Right lobe of liver (tissue), 6 donors: ENCODE results near the gene C18orf54. TPM values are rescaled to one million over a fixed set of nuclear protein-coding genes. Genes with fewer than 3 reads are reported as not detected.

ENCODE experiments used
- ATAC-seq, 4 donors: fragments of 200-7000 bp; cut with Tn5 transposase; one replicate each; pipeline ENCODE4 v1.9.1; 2020; ENCODE audit warnings: mild to moderate bottlenecking in 4 of 4, moderate library complexity in 4 of 4
- DNase-seq, 3 donors: peaks; one replicate each; pipeline ENCODE4 v3.0.0-alpha.2; 2020
- H3K27ac ChIP-seq, 3 donors: fragments of 200-600 bp; one replicate each; pipeline ENCODE4 v1.8.0; 2022
- H3K27me3 ChIP-seq, 2 donors: fragments of 200-600 bp; one replicate each; pipeline ENCODE4 v1.8.0; 2022
- H3K36me3 ChIP-seq, 4 donors: fragments of 200-600 bp; sonication (generic) in 1 of 4; one replicate each; pipeline versions ENCODE4 v1.5.1 to v1.8.0; 2017 to 2022; ENCODE audit warnings: control low read depth in 1 of 4
- H3K4me1 ChIP-seq, 4 donors: fragments of 200-600 bp; sonication (generic) in 1 of 4; one replicate each; pipeline versions ENCODE4 v1.5.1 to v1.8.0; 2017 to 2022; ENCODE audit warnings: control low read depth in 1 of 4
- H3K4me3 ChIP-seq, 3 donors: fragments of 200-600 bp; one replicate each; pipeline ENCODE4 v1.8.0; 2022
- H3K9me3 ChIP-seq, 4 donors: fragments of 200-600 bp; sonication (generic) in 1 of 4; one replicate each; pipeline versions ENCODE4 v1.5.1 to v1.8.0; 2017 to 2022; ENCODE audit warnings: control low read depth in 1 of 4
- POLR2A ChIP-seq: fragments of 450-650 bp; IDR thresholded peaks from one replicate; pipeline ENCODE4 v1.6.1; 2017; ENCODE audit warnings: antibody characterized with exemption, mild to moderate bottlenecking
- WGBS: methylation state at CpG from one replicate; pipeline ENCODE4 v1.1.6; 2018; ENCODE audit warnings: low coverage, low lambda C conversion rate; ENCODE audit not compliant: insufficient coverage; ENCODE audit errors: missing lambda C conversion rate; 5-methylcytosine and 5-hydroxymethylcytosine counted together
- intact Hi-C, 2 donors: fragments of 100-400 bp; cut with DNase I; formaldehyde crosslinking; loops; one replicate each; pipeline versions ENCODE4 v1.11.2 to v1.14.1; 2022
- small RNA-seq, 2 experiments: library from RNA; depleted of rRNA; stranded (forward); fragments of <200 nt; gene quantifications; one replicate each; pipeline ENCODE3, GENCODE V24; 2016
- total RNA-seq, 6 experiments: library from RNA; depleted of rRNA in 2 of 6; stranded (reverse); fragments of >200 nt in 2 of 6; fragmentation: NEBNext Ultra II Directional in 3 of 6; extraction: Animal tissue kit (Norgen Biotek cat#: 25700) in 3 of 6; gene quantifications; one replicate each; pipeline versions ENCODE4 v1.1.0 to v1.2.4, GENCODE V29; 2016 to 2023
- TF ChIP-seq, protein P1 (sequence below), 4 donors: fragments of 200-600 bp in 3 of 4; fragments of 450-650 bp in 1 of 4; IDR thresholded peaks; one replicate each; pipeline versions ENCODE4 v1.5.1 to v1.8.0; 2016 to 2022; ENCODE audit warnings: antibody characterized with exemption in 4 of 4, mild to moderate bottlenecking in 2 of 4
- donor health status: DM: no; HTN: yes; CAD: no.
- donor health status: DM: no; HTN: no; CAD: no.
- donor health status: DM: no; HTN: no; CAD: no.
- donor health status: DM: no; HTN: yes; CAD: no.
- donor health status: DM: no; HTN: yes; CAD: no.

C18orf54 gene
- total RNA-seq, 6 experiments from 2014 or later = 0.12 to 0.55 (median 0.33) TPM

DNA sequence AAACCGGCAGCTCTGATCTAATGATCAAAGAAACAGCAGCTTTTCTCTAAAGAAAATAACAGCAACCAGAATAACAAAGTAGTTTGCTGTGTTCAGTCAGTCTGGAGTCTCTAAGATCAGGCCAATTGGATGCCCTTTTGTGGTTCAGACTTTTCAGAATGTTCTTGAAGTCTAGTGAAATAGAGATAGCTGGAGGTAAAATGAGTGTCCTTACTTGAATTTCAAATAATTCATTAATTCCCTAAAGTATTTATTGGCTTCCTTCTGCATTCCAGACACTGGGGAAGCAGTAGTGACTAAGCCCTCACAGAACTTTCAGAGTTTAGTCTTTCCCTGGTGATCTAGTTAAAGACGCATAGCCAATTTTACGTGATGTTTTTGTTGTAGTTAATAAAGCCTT is 58.7 kb downstream of the C18orf54 start:
- no peak for DNase-seq
- no peak for ATAC-seq

GRCh38 chr18:54423831-54424230 is 66.1 kb downstream of the C18orf54 start:
- DNase-seq (no peak), ATAC-seq (no peak)
- WGBS = 39% methylated on average over 2 of the region's 2 CpGs
- no peaks in the 10 kb centered on the region for H3K36me3 ChIP-seq
- H3K9me3 ChIP-seq = no peaks in the 10 kb centered on the region
- H3K27me3 ChIP-seq = no peaks in the 10 kb centered on the region
- H3K27ac ChIP-seq = no peak overlapping the region
- H3K4me3 ChIP-seq = no peak overlapping the region
- intact Hi-C loops = no loop called here
- TF ChIP-seq, protein P1, sequence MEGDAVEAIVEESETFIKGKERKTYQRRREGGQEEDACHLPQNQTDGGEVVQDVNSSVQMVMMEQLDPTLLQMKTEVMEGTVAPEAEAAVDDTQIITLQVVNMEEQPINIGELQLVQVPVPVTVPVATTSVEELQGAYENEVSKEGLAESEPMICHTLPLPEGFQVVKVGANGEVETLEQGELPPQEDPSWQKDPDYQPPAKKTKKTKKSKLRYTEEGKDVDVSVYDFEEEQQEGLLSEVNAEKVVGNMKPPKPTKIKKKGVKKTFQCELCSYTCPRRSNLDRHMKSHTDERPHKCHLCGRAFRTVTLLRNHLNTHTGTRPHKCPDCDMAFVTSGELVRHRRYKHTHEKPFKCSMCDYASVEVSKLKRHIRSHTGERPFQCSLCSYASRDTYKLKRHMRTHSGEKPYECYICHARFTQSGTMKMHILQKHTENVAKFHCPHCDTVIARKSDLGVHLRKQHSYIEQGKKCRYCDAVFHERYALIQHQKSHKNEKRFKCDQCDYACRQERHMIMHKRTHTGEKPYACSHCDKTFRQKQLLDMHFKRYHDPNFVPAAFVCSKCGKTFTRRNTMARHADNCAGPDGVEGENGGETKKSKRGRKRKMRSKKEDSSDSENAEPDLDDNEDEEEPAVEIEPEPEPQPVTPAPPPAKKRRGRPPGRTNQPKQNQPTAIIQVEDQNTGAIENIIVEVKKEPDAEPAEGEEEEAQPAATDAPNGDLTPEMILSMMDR (IDR thresholded peaks at IDR 0.05) = no peak
- TF ChIP-seq POLR2A = no peak
- no peaks in the 10 kb centered on the region for H3K4me1 ChIP-seq

More for the DNA sequence above, 58.7 kb downstream of the C18orf54 start:
- intact Hi-C loops = no loop called here
- 54% methylated on average over 3 of the region's 3 CpGs for WGBS
- Histone ChIP-seq H3K4me3 (no peak overlapping the region), H3K9me3 (no peaks in the 10 kb centered on the region), H3K27ac (no peak overlapping the region), H3K27me3 (no peaks in the 10 kb centered on the region), H3K4me1 (no peaks in the 10 kb centered on the region), H3K36me3 (no peaks in the 10 kb centered on the region)
- TF ChIP-seq, protein P1 (IDR thresholded peaks at IDR 0.05) = no peak
- no peak for TF ChIP-seq POLR2A

DNA sequence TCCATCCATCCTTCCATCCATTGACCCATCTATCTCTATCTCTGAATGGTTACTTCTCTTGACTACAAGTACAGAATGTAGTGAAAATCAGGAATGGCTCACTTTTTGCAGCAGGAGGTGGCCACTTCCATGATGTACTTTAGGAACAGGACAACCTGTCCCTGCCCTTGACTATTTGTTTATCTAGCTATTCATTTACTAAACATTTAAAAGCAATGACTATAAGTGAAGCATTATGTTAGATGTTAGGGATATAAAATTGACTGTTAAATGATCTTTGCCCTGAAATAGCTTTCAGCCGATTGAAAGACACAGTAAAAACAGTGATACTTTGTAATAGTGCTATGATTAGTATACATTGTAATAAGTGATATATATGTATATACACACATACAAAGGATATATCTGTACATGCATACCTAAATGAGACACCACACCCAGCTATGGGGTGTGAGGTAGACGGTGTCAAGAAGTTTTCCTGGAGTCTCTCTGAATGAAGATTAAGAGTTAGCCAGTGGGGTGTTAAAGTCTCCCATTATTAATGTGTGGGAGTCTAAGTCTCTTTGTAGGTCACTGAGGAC is 68.5 kb downstream of the C18orf54 start:
- DNase-seq (no peak), ATAC-seq (no peak)
- Histone ChIP-seq H3K4me1 (no peaks in the 10 kb centered on the region), H3K4me3 (no peak overlapping the region), H3K36me3 (no peaks in the 10 kb centered on the region), H3K9me3 (no peaks in the 10 kb centered on the region), H3K27ac (no peak overlapping the region), H3K27me3 (no peaks in the 10 kb centered on the region)
- 56% methylated on average over 2 of the region's 2 CpGs for WGBS
- intact Hi-C loops = no loop called here
- TF ChIP-seq, protein P1 (IDR thresholded peaks at IDR 0.05) = no peak
- no peak for TF ChIP-seq POLR2A

Small RNA genes within 50 kb of the gene (small RNA-seq; reads per million reads assigned to genes)
- 0 to 0.29 reads per million in 2 experiments for gene SNRPGP2

Other genes starting within 250 kb of the C18orf54 start
- gene MBD2, start 133.2 kb upstream of the C18orf54 start, total RNA-seq = 10 to 100 TPM; 13.7 to 47.7 (median 29.4) TPM
- gene POLI, start 88.4 kb upstream of the C18orf54 start, total RNA-seq = 10 to 100 TPM in 5 of 6 experiments, 1 to 10 TPM in 1; 9.2 to 14.1 (median 12.2) TPM
- gene STARD6, start within 50 bp of the C18orf54 start, total RNA-seq = not detected
- gene DYNAP, start 233.3 kb downstream of the C18orf54 start, total RNA-seq = not detected